H1 (cell line): ENCODE measurements around the gene MAP4. TPM values are rescaled to one million over a fixed set of nuclear protein-coding genes. Genes with fewer than 3 reads are reported as not detected.

Experiments
- CTCF ChIA-PET: fragments of 300-600 bp; sonication (Branson Sonifier 250); formaldehyde crosslinking; loops from one replicate; lab custom pipeline; 2021; ENCODE audit not compliant: partially characterized antibody; lab: Charles Lee
- POLR2A ChIA-PET: fragments of 300-600 bp; sonication (Branson Sonifier 250); formaldehyde crosslinking; loops from one replicate; lab custom pipeline; 2021; ENCODE audit warnings: inconsistent platforms; ENCODE audit not compliant: partially characterized antibody; lab: Charles Lee
- DNase-seq, 2 experiments: peaks; one replicate each; pipeline versions ENCODE4 v3.0.0 to v3.0.0-alpha.2; 2010 to 2022; ENCODE audit warnings: low spot score in 2 of 2, low read depth in 1 of 2, mixed read lengths in 1 of 2
- FAIRE-seq: peaks from 2 replicates; lab custom pipeline; 2011; peaks lifted over from hg19 to GRCh38; lab: Jason Lieb, UNC
- H2AFZ ChIP-seq: 2 replicates; pipeline ENCODE4 v1.8.1; 2012; ENCODE audit warnings: low read length, inconsistent platforms
- H2AK5ac ChIP-seq: 2 replicates; pipeline ENCODE4 v1.6.1; 2013; ENCODE audit warnings: low read depth, low read length
- H2BK120ac ChIP-seq: replicated peaks from 2 replicates; pipeline ENCODE3; 2013; ENCODE audit warnings: low read depth, low read length, inconsistent platforms
- H2BK12ac ChIP-seq: 2 replicates; pipeline ENCODE4 v1.6.1; 2013; ENCODE audit warnings: low read depth, low read length
- H2BK15ac ChIP-seq: 2 replicates; pipeline ENCODE4 v1.6.1; 2013; ENCODE audit warnings: low read length
- H2BK20ac ChIP-seq: 2 replicates; pipeline ENCODE4 v1.6.1; 2013; ENCODE audit warnings: low read length
- H2BK5ac ChIP-seq: 2 replicates; pipeline ENCODE4 v1.6.1; 2013; ENCODE audit warnings: low read depth, low read length
- H3K14ac ChIP-seq: 2 replicates; pipeline ENCODE4 v1.6.1; 2013; ENCODE audit warnings: inconsistent platforms; ENCODE audit not compliant: insufficient read length
- H3K18ac ChIP-seq: 2 replicates; pipeline ENCODE4 v1.6.1; 2013; ENCODE audit warnings: low read length; ENCODE audit errors: extremely low read depth
- H3K23ac ChIP-seq: 2 replicates; pipeline ENCODE4 v1.6.1; 2013; ENCODE audit warnings: inconsistent platforms; ENCODE audit not compliant: insufficient read length
- H3K23me2 ChIP-seq: 2 replicates; pipeline ENCODE4 v1.6.1; 2013; ENCODE audit warnings: low read depth, low read length
- H3K27ac ChIP-seq: 2 replicates; pipeline ENCODE4 v1.6.1; 2011; ENCODE audit warnings: low read depth, low read length, inconsistent platforms
- H3K27me3 ChIP-seq, 4 experiments: replicated peaks in 1 of 4; 1 replicate in 1 of 4; 2 replicates in 3 of 4; pipeline versions ENCODE4 v1.6.1 to v1.8.1; 2011 to 2013; ENCODE audit warnings: low read length in 3 of 4, mild to moderate bottlenecking in 3 of 4, inconsistent platforms in 2 of 4, mixed read lengths in 2 of 4, moderate library complexity in 1 of 4; ENCODE audit not compliant: control insufficient read depth in 3 of 4, insufficient read depth in 3 of 4; ENCODE audit errors: extremely low read depth in 1 of 4
- H3K36me3 ChIP-seq, 4 experiments: 2 replicates each; pipeline versions ENCODE4 v1.6.1 to v1.8.1; 2011 to 2013; ENCODE audit warnings: mild to moderate bottlenecking in 4 of 4, low read length in 3 of 4, moderate library complexity in 2 of 4, control low read depth in 1 of 4, inconsistent platforms in 1 of 4; ENCODE audit not compliant: insufficient read depth in 4 of 4, control insufficient read depth in 2 of 4
- H3K4ac ChIP-seq: replicated peaks from 2 replicates; pipeline ENCODE3; 2013; ENCODE audit warnings: low read length, low read depth, mixed read lengths, inconsistent platforms; ENCODE audit not compliant: insufficient read length
- H3K4me1 ChIP-seq, 4 experiments: replicated peaks in 1 of 4; 1 replicate in 1 of 4; 2 replicates in 3 of 4; pipeline versions ENCODE4 v1.6.1 to v1.8.1; 2011 to 2013; ENCODE audit warnings: low read length in 3 of 4, inconsistent platforms in 2 of 4, mixed read lengths in 1 of 4; ENCODE audit not compliant: insufficient read depth in 4 of 4, control insufficient read depth in 3 of 4
- H3K4me2 ChIP-seq, 2 experiments: 2 replicates each; pipeline versions ENCODE4 v1.6.1 to v1.8.1; 2011 to 2013; ENCODE audit warnings: low read depth in 2 of 2, low read length in 2 of 2, control low read depth in 1 of 2, inconsistent platforms in 1 of 2, mild to moderate bottlenecking in 1 of 2; ENCODE audit not compliant: insufficient read depth in 1 of 2
- H3K4me3 ChIP-seq, 4 experiments: fragments of 200-600, 300-600 bp in 1 of 4; sonication (generic), shearing (Covaris generic), sonication (Bioruptor Twin) in 1 of 4; 2 replicates each; pipeline versions ENCODE4 v1.5.1 to v1.8.1; 2011 to 2016; ENCODE audit warnings: low read length in 4 of 4, low read depth in 3 of 4, control low read depth in 2 of 4, inconsistent platforms in 2 of 4, mild to moderate bottlenecking in 2 of 4, mixed read lengths in 1 of 4, moderate library complexity in 1 of 4; ENCODE audit not compliant: insufficient read depth in 2 of 4; ENCODE audit errors: extremely low read depth in 1 of 4
- H3K56ac ChIP-seq: replicated peaks from 2 replicates; pipeline ENCODE3; 2013; ENCODE audit warnings: low read depth, mild to moderate bottlenecking, mixed read lengths, low read length, inconsistent platforms; ENCODE audit not compliant: insufficient read length
- H3K79me1 ChIP-seq: 2 replicates; pipeline ENCODE4 v1.6.1; 2013; ENCODE audit warnings: low read depth, low read length, control low read depth
- H3K79me2 ChIP-seq, 2 experiments: 2 replicates each; pipeline versions ENCODE4 v1.6.1 to v1.8.1; 2012 to 2013; ENCODE audit warnings: low read length in 2 of 2, mild to moderate bottlenecking in 2 of 2, inconsistent platforms in 1 of 2; ENCODE audit not compliant: insufficient read depth in 2 of 2, control insufficient read depth in 1 of 2
- H3K9ac ChIP-seq, 4 experiments: replicated peaks in 1 of 4; 1 replicate in 1 of 4; 2 replicates in 3 of 4; pipeline versions ENCODE4 v1.6.1 to v1.8.1; 2011 to 2013; ENCODE audit warnings: low read depth in 3 of 4, low read length in 3 of 4, control low read depth in 2 of 4, mild to moderate bottlenecking in 2 of 4, moderate library complexity in 2 of 4, inconsistent platforms in 1 of 4; ENCODE audit errors: extremely low read depth in 1 of 4
- H3K9me3 ChIP-seq, 2 experiments: 2 replicates each; pipeline versions ENCODE4 v1.6.1 to v1.8.1; 2012 to 2013; ENCODE audit warnings: mild to moderate bottlenecking in 2 of 2, moderate library complexity in 2 of 2, control low read depth in 1 of 2, inconsistent platforms in 1 of 2, low read depth in 1 of 2, low read length in 1 of 2, mixed read lengths in 1 of 2; ENCODE audit not compliant: insufficient read depth in 2 of 2
- H4K20me1 ChIP-seq, 2 experiments: replicated peaks in 1 of 2; 2 replicates each; pipeline versions ENCODE3 to v1.8.1; 2011 to 2013; ENCODE audit warnings: inconsistent platforms in 2 of 2, low read length in 2 of 2, mild to moderate bottlenecking in 1 of 2; ENCODE audit not compliant: insufficient read depth in 2 of 2, control insufficient read depth in 1 of 2
- H4K5ac ChIP-seq: 2 replicates; pipeline ENCODE4 v1.6.1; 2013; ENCODE audit warnings: low read length, low read depth, mixed read lengths, inconsistent platforms; ENCODE audit not compliant: insufficient read length
- H4K8ac ChIP-seq: 2 replicates; pipeline ENCODE4 v1.8.0; 2013; ENCODE audit warnings: mild to moderate bottlenecking, moderate library complexity, low read length, inconsistent platforms; ENCODE audit not compliant: insufficient read depth; ENCODE audit errors: extremely low read depth
- H4K91ac ChIP-seq: replicated peaks from 2 replicates; pipeline ENCODE3; 2013; ENCODE audit warnings: low read length, mixed read lengths, inconsistent platforms; ENCODE audit not compliant: insufficient read length
- NRF1 ChIP-seq: IDR thresholded peaks from 2 replicates; pipeline ENCODE4 v1.6.1; 2011; ENCODE audit warnings: mild to moderate bottlenecking, low read depth, low read length, improper control_type of control experiment
- whole genome bisulfite sequencing, 2 experiments: shearing (Covaris generic) in 1 of 2; methylation state at CpG; one replicate each; pipeline versions ENCODE4 v1.1.6 to v1.1.7; 2013 to 2015; ENCODE audit warnings: low lambda C conversion rate in 2 of 2, mixed read lengths in 2 of 2, inconsistent platforms in 1 of 2, low coverage in 1 of 2, missing lambda C conversion rate in 1 of 2; ENCODE audit not compliant: insufficient replicate concordance in 2 of 2, insufficient coverage in 1 of 2, insufficient read length in 1 of 2; ENCODE audit errors: extremely low coverage in 1 of 2, missing lambda C conversion rate in 1 of 2; 5-methylcytosine and 5-hydroxymethylcytosine counted together
- polyA plus RNA-seq, 7 experiments: library from polyadenylated mRNA; depleted of rRNA in 3 of 7; stranded (reverse) in 5 of 7; unstranded in 2 of 7; fragments of >200 nt in 5 of 7; fragments of 200-250 nt in 2 of 7; gene quantifications; 1 replicate in 5 of 7; 2 replicates in 1 of 7; 4 replicates in 1 of 7; pipeline versions ENCODE4 v1.2.1 to v1.2.3, GENCODE V29; 2011 to 2013; ENCODE audit warnings: missing spikeins in 2 of 7, mixed read lengths in 2 of 7
- total RNA-seq: library from RNA; stranded (reverse); fragmentation: NEBNext Ultra II Directional; extraction: Animal tissue kit (Norgen Biotek cat#: 25700); gene quantifications from 2 replicates; pipeline ENCODE4 v1.2.1, GENCODE V29; 2021

The MAP4 gene
- total and polyA plus RNA-seq, 2 of the 8 experiments (the other 6 are each of a cell fraction or from before 2014, with no cell fraction given): 67.0 to 179 TPM

GRCh38 chr3:48034000-48034516 is 17.8 kb upstream of the MAP4 start:
- H2BK5ac ChIP-seq: no peak overlapping the region; the same call in 1 of the 2 replicates
- no peak overlapping the region for H2BK20ac ChIP-seq
- H3K23ac ChIP-seq: no peak overlapping the region
- H3K56ac ChIP-seq: no peak overlapping the region
- TF ChIP-seq NRF1: no peak
- H3K14ac ChIP-seq: no peak overlapping the region
- no peaks in the 10 kb centered on the region for H3K23me2 ChIP-seq
- H4K5ac ChIP-seq: no peak overlapping the region
- H3K36me3 ChIP-seq: no peaks in the 10 kb centered on the region
- H4K8ac ChIP-seq: no peak overlapping the region
- no peak overlapping the region for H2AFZ ChIP-seq
- H3K27ac ChIP-seq: no peak overlapping the region
- FAIRE-seq (no peak), DNase-seq (no peak)
- H4K20me1 ChIP-seq: no peaks in the 10 kb centered on the region
- H3K18ac ChIP-seq: no peak overlapping the region
- H3K27me3 ChIP-seq: no peaks in the 10 kb centered on the region
- H2AK5ac ChIP-seq: no peak overlapping the region
- peak overlapping the region; percentile 21 for H3K4ac ChIP-seq
- H3K4me3 ChIP-seq: no peak overlapping the region
- no peaks in the 10 kb centered on the region for H3K9me3 ChIP-seq
- H3K4me1 ChIP-seq: peaks cover 2 to 5% (median 3%) of the 10 kb centered on the region in 4 experiments; a peak in 3 of 7 replicates
- no peaks in the 10 kb centered on the region; the same call in 1 of the 2 replicates for H3K79me1 ChIP-seq
- H2BK15ac ChIP-seq: no peak overlapping the region
- 48% methylated on average over 2 of the region's 2 CpGs; no CpG with 5 or more reads in 1 of the 2 experiments for WGBS, 2 experiments
- H3K79me2 ChIP-seq: peaks cover 0 to 74% of the 10 kb centered on the region in 2 experiments; a peak in 2 of 4 replicates
- no peak overlapping the region; the same call in 1 of the 2 replicates for H2BK12ac ChIP-seq
- CTCF ChIA-PET: interaction anchor here (0.9 to 1.0 kb wide), 2 partner anchors 12 to 107 kb away, joined by 3 to 4 read pairs; no protein-coding TSS in a partner anchor
- no peak overlapping the region for H2BK120ac ChIP-seq
- H3K9ac ChIP-seq: no peak overlapping the region; a peak in 2 of 7 replicates
- POLR2A ChIA-PET: interaction anchor here (1.5 to 1.8 kb wide), 2 partner anchors 8 to 10 kb away, joined by 5 to 6 read pairs; no protein-coding TSS in a partner anchor
- H4K91ac ChIP-seq: no peak overlapping the region
- H3K4me2 ChIP-seq: no peak overlapping the region
